Activated CD4-positive, alpha-beta T cell treated with anti-CD3 and anti-CD28 coated beads for 36 hours (primary cell): ENCODE results near the gene KIF21B. TPM values are rescaled to one million over a fixed set of nuclear protein-coding genes. Genes with fewer than 3 reads are reported as not detected.

ENCODE experiments used
- ATAC-seq: fragments of 200-7000 bp; cut with Tn5 transposase; one replicate; pipeline ENCODE4 v1.10.0; 2021; ENCODE audit warnings: mild to moderate bottlenecking, moderate library complexity
- CTCF ChIA-PET: fragments of 350-600 bp; sonication (Branson Sonifier 250); formaldehyde crosslinking; loops from one replicate; lab custom pipeline; 2021; ENCODE audit warnings: antibody characterized with exemption; lab: Charles Lee
- POLR2A ChIA-PET: fragments of 350-600 bp; sonication (Branson Sonifier 250); formaldehyde crosslinking; loops from one replicate; lab custom pipeline; 2021; ENCODE audit warnings: antibody characterized with exemption, inconsistent platforms; lab: Charles Lee
- DNase-seq: peaks from one replicate; pipeline ENCODE4 v3.0.0-alpha.2; 2020
- H3K27ac Mint-ChIP-seq: one replicate; pipeline ENCODE4 v1.8.0; 2021; ENCODE audit warnings: mixed read lengths
- H3K27me3 Mint-ChIP-seq: one replicate; pipeline ENCODE4 v1.8.0; 2021; ENCODE audit warnings: mixed read lengths
- H3K36me3 Mint-ChIP-seq: one replicate; pipeline ENCODE4 v1.8.0; 2021; ENCODE audit warnings: low read depth, mixed read lengths
- H3K4me1 Mint-ChIP-seq: one replicate; pipeline ENCODE4 v1.8.0; 2021; ENCODE audit warnings: mixed read lengths
- H3K4me3 Mint-ChIP-seq: one replicate; pipeline ENCODE4 v1.8.0; 2021; ENCODE audit warnings: mild to moderate bottlenecking, moderate library complexity, mixed read lengths
- H3K9me3 Mint-ChIP-seq: one replicate; pipeline ENCODE4 v1.8.0; 2021; ENCODE audit warnings: low read depth, mixed read lengths
- intact Hi-C, 2 experiments: fragments of 100-400 bp; cut with DNase I in 1 of 2; cut with micrococcal nuclease in 1 of 2; formaldehyde crosslinking; loops; one replicate each; pipeline versions ENCODE4 v1.14.2 to v1.15.1; 2022 to 2024; cut with DNase I, micrococcal nuclease
- total RNA-seq, 2 experiments: library from RNA; stranded (reverse); gene quantifications; one replicate each; pipeline ENCODE4 v1.2.3, GENCODE V29; 2021

KIF21B gene
- total RNA-seq, 2 experiments from 2014 or later, result 62.8 to 67.1 TPM

DNA sequence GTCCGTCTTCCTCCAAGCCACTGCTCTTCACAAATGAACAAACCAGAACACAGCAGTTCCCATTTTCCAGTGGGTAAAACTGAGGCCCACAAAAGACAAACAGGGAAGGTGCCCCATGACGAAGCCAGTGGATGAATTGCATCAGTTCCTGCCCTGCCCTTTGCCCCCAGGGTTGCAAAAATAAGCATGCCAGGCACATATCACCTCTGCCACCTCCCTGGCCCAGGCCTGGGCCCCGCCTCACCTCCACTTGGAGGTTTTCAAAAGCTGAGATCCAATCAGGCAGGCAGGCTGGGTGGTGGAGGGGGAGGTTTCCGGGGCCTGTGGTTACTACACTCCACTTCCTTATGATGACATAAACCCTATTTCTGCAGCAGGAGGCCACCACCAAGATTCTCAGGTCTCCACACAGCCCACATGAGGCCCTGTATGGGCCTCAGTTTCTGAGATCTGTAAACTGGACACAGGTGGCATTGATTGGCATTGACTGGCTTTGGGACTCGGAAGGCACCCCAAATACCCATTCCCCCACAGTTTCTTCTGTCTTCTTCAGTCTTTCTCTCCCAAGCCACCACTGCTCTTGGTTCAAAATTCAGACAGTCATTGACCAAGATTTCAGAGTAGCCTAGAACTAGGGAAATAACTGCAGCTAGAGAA lies 4.1 kb downstream of the KIF21B start:
- H3K9me3 Mint-ChIP-seq, result no peaks in the 10 kb centered on the region
- H3K27me3 Mint-ChIP-seq, result no peaks in the 10 kb centered on the region
- DNase-seq (peak; percentile 96), ATAC-seq (peak; percentile 75)
- POLR2A ChIA-PET, result interaction anchor here (0.6 kb wide), 1 partner anchor 397 kb away, joined by 3 read pairs; no protein-coding TSS in a partner anchor
- intact Hi-C loops, result loop anchor here in 1 of 2 experiments (1.0 to 10.0 kb wide), 7 partner anchors 135 to 935 kb away; partner anchors contain the start of genes CSRP1, IPO9, KIF14 and TIMM17A
- H3K4me1 Mint-ChIP-seq, result peaks cover 78% of the 10 kb centered on the region
- peak overlapping the region; percentile 99 for H3K27ac Mint-ChIP-seq
- H3K36me3 Mint-ChIP-seq, result peaks cover 18% of the 10 kb centered on the region
- CTCF ChIA-PET, result interaction anchor here (0.5 to 1.9 kb wide), 18 partner anchors 10 to 395 kb away, joined by 3 to 12 read pairs (median 4); no protein-coding TSS in a partner anchor
- H3K4me3 Mint-ChIP-seq, result peak overlapping the region; percentile 99

DNA sequence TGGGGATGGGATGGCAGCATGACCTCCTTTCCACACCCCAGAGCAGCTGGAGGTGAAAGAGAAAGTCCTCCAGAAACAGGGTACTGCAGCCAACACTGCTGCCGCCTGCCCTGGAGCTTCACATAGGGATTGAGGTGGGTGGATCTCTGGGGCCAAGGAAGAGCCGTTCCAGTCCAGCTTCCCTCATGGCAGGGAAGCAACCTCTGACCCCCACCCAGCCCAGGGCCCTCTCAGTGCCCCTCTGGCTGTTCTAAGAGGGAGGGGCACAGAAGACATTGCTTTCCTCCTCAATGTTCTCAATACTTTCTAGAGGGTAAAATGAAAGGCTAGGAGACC lies 5.7 kb downstream of the KIF21B start:
- Mint-ChIP-seq H3K4me1 (peaks cover 88% of the 10 kb centered on the region), H3K27me3 (no peaks in the 10 kb centered on the region), H3K9me3 (no peaks in the 10 kb centered on the region), H3K4me3 (peak overlapping the region; percentile 99), H3K27ac (peak overlapping the region; percentile 99), H3K36me3 (peaks cover 19% of the 10 kb centered on the region)
- intact Hi-C loops, result loop anchor here in 1 of 2 experiments (2.0 to 10.0 kb wide), 4 partner anchors 153 to 937 kb away; partner anchors contain the start of genes CSRP1, IPO9 and TIMM17A
- CTCF ChIA-PET, result interaction anchor here (0.7 to 1.8 kb wide), 3 partner anchors 38 to 878 kb away, joined by 3 to 7 read pairs (median 4); no protein-coding TSS in a partner anchor
- ATAC-seq (no peak), DNase-seq (no peak)
- POLR2A ChIA-PET, result no interaction called here

DNA sequence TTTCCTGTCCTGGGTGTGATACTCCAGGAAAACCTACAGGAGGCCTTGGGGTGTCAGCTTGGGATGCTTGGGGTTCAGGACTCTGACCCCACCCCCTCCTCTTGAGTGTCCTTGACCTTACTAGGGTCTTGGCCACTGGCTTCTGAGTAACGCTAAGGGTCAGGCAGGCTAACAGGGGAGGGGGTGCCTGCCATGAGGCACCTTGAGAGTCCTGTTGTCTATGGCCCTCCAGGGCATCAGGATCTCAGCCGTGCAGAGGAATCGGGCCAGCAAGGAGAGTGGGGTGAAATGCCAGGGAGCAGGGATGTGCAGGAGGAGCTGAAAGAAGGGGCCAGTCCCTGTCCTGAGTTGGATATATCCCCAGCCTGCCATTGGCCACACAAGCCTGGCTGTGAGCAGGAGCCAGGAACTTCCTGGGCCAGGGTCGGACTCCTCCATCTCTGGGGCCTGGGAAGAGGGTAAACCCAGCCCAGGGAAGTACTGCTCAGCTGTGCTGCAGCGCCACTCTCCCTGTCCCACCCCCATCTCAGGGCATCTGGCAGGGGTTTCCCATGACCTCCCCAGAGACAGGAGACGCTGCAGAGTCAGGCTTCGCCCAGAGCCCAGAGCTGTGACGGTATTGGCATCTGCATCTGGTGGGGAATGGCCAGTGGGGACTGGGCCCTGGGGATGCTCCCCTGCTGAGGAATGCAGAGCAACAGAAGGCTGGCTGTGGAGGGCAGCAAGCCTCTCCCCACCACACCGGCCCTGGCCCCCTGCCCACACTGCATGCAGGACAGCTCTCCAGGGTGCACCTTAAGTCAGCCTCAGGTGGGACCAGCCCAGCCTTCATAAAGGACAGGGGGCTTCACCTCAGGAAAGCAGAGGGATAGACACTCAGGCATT lies 6.3 kb downstream of the KIF21B start:
- POLR2A ChIA-PET, result no interaction called here
- no peaks in the 10 kb centered on the region for H3K9me3 Mint-ChIP-seq
- no peaks in the 10 kb centered on the region for H3K27me3 Mint-ChIP-seq
- CTCF ChIA-PET, result interaction anchor here (0.5 to 2.8 kb wide), 8 partner anchors 9 to 879 kb away, joined by 3 to 18 read pairs (median 6); no protein-coding TSS in a partner anchor
- no peak overlapping the region for H3K4me3 Mint-ChIP-seq
- H3K4me1 Mint-ChIP-seq, result peaks cover 94% of the 10 kb centered on the region
- intact Hi-C loops, result loop anchor here in 1 of 2 experiments (5.0 to 10.0 kb wide), 2 partner anchors 490 to 938 kb away; partner anchors contain the start of genes CSRP1 and TIMM17A
- peak overlapping the region; percentile 99 for H3K27ac Mint-ChIP-seq
- DNase-seq (peak; percentile 37), ATAC-seq (no peak)
- H3K36me3 Mint-ChIP-seq, result peaks cover 13% of the 10 kb centered on the region

DNA sequence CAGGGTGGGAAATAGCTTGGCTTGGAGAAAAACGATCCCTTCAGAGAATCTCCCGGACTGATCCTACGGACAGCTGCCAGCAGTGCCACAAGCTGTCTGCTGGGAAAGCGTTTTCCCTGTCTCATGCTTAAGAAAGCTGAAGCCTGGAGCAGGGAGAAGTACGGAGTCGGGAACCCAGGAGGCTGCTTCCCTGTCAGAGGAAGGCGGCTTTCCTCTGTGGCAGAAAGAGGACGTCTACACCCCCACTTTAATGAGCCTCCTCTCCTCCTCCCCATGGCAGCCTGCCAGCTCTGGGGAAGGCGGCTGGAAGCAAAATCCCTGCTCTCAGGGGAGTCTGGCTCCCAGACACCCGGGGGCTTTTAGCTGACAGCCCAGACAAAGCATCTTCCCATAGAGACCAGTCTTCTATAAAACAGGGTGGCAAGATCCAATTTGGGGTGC lies 7.3 kb downstream of the KIF21B start:
- intact Hi-C loops, result loop anchor here in 1 of 2 experiments (5.0 to 10.0 kb wide), 2 partner anchors 491 to 939 kb away; partner anchors contain the start of genes CSRP1 and TIMM17A
- CTCF ChIA-PET, result interaction anchor here (0.7 to 2.8 kb wide), 8 partner anchors 10 to 127 kb away, joined by 3 to 23 read pairs (median 10); no protein-coding TSS in a partner anchor
- no peak for DNase-seq
- H3K9me3 Mint-ChIP-seq, result no peaks in the 10 kb centered on the region
- H3K4me1 Mint-ChIP-seq, result peaks cover 94% of the 10 kb centered on the region
- H3K27ac Mint-ChIP-seq, result peak overlapping the region; percentile 99
- H3K4me3 Mint-ChIP-seq, result peak overlapping the region; percentile 51
- H3K36me3 Mint-ChIP-seq, result peaks cover 12% of the 10 kb centered on the region
- H3K27me3 Mint-ChIP-seq, result no peaks in the 10 kb centered on the region
- ATAC-seq, result no peak
- POLR2A ChIA-PET, result interaction anchor here (0.9 kb wide), 1 partner anchor 8 kb away, joined by 4 read pairs; no protein-coding TSS in a partner anchor

DNA sequence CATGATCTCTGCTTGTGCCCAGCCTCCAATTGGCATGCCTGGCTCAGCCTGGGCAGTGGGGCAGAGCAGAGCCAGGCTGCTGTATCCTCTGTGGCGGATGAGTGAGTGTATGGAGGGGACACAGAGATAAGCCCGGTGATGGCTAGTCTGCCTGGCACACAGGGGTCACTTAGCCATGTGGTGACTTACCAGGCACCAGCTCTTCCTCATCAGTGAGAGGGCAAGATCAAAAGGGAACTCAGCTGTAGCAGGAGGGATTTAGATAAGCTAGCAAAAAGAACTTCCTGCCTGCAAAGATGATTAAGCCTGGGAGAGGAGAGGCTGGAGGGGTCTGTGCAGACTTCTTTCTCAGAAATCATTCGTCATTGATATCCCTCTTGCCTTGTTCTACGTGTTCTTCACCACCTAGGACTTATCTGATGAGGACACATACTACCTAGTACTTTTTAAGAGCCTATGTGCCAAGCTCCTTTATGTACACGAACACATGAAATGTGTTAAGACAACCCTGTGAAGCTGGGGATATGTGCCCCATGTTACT lies 7.9 kb downstream of the KIF21B start:
- DNase-seq, result peak; percentile 48
- POLR2A ChIA-PET, result interaction anchor here (0.6 to 0.9 kb wide), 2 partner anchors 8 to 1346 kb away, joined by 3 to 4 read pairs; no protein-coding TSS in a partner anchor

DNA sequence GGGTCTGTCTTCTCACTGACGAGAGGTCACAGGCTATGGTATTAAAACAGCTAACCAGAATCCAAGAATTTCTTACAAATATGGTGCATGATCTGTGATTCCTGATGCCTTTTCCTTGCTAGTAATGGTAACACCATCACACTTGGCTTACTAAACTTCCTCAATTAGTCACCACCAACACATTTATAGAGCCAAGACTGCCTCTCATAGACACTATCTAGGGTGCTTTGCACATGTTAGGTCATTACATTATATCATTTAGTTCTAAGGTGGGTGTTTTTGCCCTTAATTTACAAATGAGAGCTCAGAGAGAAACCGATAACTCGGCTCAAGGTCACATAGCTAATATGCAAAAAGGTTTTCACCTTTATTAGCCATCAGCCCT lies 8.7 kb downstream of the KIF21B start:
- H3K27me3 Mint-ChIP-seq, result no peaks in the 10 kb centered on the region
- CTCF ChIA-PET, result interaction anchor here (0.9 to 2.8 kb wide), 8 partner anchors 9 to 42 kb away, joined by 3 to 23 read pairs (median 8); partner anchors contain the start of gene KIF21B
- peaks cover 87% of the 10 kb centered on the region for H3K4me1 Mint-ChIP-seq
- ATAC-seq, result no peak
- intact Hi-C loops, result loop anchor here in 1 of 2 experiments (5.0 to 10.0 kb wide), 2 partner anchors 492 to 940 kb away; partner anchors contain the start of genes CSRP1 and TIMM17A
- H3K36me3 Mint-ChIP-seq, result peaks cover 12% of the 10 kb centered on the region
- DNase-seq, result no peak
- POLR2A ChIA-PET, result no interaction called here
- H3K4me3 Mint-ChIP-seq, result no peak overlapping the region
- no peaks in the 10 kb centered on the region for H3K9me3 Mint-ChIP-seq
- H3K27ac Mint-ChIP-seq, result peak overlapping the region; percentile 99

More for the DNA sequence above, 7.9 kb downstream of the KIF21B start:
- intact Hi-C loops, result loop anchor here in 1 of 2 experiments (5.0 to 10.0 kb wide), 2 partner anchors 492 to 939 kb away; partner anchors contain the start of genes CSRP1 and TIMM17A
- Mint-ChIP-seq H3K9me3 (no peaks in the 10 kb centered on the region), H3K4me3 (peak overlapping the region; percentile 51), H3K36me3 (peaks cover 12% of the 10 kb centered on the region), H3K4me1 (peaks cover 92% of the 10 kb centered on the region), H3K27me3 (no peaks in the 10 kb centered on the region), H3K27ac (peak overlapping the region; percentile 99)
- CTCF ChIA-PET, result interaction anchor here (0.6 to 2.8 kb wide), 11 partner anchors 8 to 542 kb away, joined by 3 to 23 read pairs (median 4); partner anchors contain the start of gene KIF21B
- peak; percentile 57 for ATAC-seq

DNA sequence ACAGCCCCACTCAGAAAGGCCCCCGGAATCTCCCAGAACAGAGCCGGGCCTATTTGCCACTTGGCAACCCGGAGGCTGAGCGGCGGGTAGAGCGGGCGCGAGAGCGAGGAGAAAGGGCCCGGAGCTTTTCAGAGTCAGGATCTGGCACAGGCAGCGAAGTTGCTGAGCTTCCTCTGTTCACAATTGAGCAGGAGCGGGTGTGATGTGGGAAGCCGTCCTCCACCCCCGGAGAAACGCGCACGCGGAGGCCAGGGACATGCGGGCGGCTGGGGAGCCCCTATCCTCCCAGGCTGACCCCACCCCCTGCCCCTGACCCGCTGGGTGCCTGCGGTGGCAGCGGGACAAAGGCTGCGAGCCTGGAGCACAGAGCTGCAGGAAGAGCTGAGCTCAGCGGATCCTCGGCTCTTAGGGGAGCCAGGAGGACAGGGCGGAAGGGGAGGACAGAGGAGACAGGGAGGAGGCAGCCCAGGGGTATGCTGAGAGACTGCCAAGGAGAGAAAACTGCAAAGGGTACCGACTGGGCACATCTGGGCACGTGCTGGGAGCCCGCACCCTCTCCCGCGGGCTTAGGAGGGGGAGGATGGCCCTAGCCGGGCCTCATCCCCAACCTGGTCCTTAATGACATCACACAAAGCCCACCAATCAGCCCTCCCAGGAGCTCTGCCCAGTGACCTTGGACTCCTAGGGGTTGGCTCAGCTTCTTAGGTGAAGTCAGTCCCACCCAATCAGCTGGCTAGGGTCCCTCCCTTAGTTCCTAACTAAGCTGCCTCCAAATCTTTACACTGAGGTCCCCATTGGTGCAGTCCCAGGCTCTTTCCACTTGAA lies 9.3 kb downstream of the KIF21B start:
- CTCF ChIA-PET, result interaction anchor here (0.7 to 2.8 kb wide), 11 partner anchors 10 to 596 kb away, joined by 3 to 23 read pairs (median 4); partner anchors contain the start of gene KIF21B
- peaks cover 13% of the 10 kb centered on the region for H3K36me3 Mint-ChIP-seq
- intact Hi-C loops, result loop anchor here in 1 of 2 experiments (10.0 kb wide), 1 partner anchor 941 kb away; the partner anchor contains the start of gene TIMM17A

DNA sequence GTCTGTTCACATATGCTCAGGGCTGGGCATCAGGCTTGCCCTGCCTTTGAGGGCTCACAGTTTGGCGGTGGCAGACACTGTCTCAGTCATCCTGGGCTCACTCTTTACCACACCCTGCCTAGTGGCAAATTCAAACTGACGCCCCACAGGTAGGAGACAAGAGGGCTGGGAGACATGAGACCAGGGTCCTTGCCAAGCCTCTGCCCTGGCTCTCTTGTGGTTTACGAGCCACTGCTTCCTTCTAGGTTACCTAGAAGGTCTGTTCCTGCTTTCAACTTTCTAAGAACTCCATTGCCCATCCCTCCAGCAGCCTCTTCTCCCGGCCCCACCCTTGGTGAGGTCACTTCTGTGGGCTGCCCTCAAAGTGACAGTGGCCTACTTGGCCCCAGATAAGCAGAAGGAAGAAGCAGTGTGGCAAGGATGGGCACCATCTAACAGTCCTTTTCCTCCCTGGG lies 10.5 kb downstream of the KIF21B start:
- Mint-ChIP-seq H3K4me3 (no peak overlapping the region), H3K9me3 (no peaks in the 10 kb centered on the region), H3K4me1 (peaks cover 79% of the 10 kb centered on the region), H3K36me3 (peaks cover 6% of the 10 kb centered on the region), H3K27me3 (no peaks in the 10 kb centered on the region), H3K27ac (peak overlapping the region; percentile 60)
- intact Hi-C loops, result loop anchor here in 1 of 2 experiments (10.0 kb wide), 1 partner anchor 942 kb away; the partner anchor contains the start of gene TIMM17A
- peak; percentile 20 for ATAC-seq
- ChIA-PET POLR2A (no interaction called here), CTCF (interaction anchor here (0.8 to 2.5 kb wide), 5 partner anchors 12 to 42 kb away, joined by 3 to 15 read pairs (median 3); partner anchors contain the start of gene KIF21B)
- no peak for DNase-seq

More for the DNA sequence above, 9.3 kb downstream of the KIF21B start:
- Mint-ChIP-seq H3K4me3 (no peak overlapping the region), H3K4me1 (peaks cover 86% of the 10 kb centered on the region), H3K9me3 (no peaks in the 10 kb centered on the region), H3K27ac (peak overlapping the region; percentile 99), H3K27me3 (no peaks in the 10 kb centered on the region)
- POLR2A ChIA-PET, result no interaction called here
- ATAC-seq (no peak), DNase-seq (no peak)

DNA sequence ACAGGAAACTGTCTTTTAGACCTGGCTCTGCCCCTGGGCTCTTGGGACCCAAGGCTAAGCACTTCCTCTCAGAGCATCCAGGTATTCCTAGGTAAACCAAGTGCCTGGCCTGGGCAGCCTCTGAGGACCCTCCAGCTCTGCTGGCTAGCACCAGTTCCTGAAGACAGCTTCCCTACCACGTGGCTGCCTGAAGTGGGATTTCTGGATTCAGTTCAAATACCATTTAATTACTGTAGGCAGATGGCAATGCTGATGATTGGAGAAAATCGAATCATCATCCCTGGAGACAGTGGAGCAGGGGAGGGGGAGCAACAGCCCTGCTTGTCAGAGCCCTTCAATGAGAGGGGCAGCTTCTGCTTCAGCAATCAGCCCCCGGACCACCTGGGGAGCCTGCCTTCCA lies 11.9 kb downstream of the KIF21B start:
- peaks cover 65% of the 10 kb centered on the region for H3K4me1 Mint-ChIP-seq
- ATAC-seq, result no peak
- no peak overlapping the region for H3K27ac Mint-ChIP-seq
- no peak for DNase-seq
- H3K4me3 Mint-ChIP-seq, result no peak overlapping the region
- no peaks in the 10 kb centered on the region for H3K27me3 Mint-ChIP-seq
- ChIA-PET POLR2A (no interaction called here), CTCF (interaction anchor here (0.6 to 2.4 kb wide), 4 partner anchors 9 to 897 kb away, joined by 3 to 5 read pairs (median 3); no protein-coding TSS in a partner anchor)
- H3K36me3 Mint-ChIP-seq, result peaks cover 4% of the 10 kb centered on the region
- no peaks in the 10 kb centered on the region for H3K9me3 Mint-ChIP-seq
- intact Hi-C loops, result loop anchor here in 1 of 2 experiments (10.0 kb wide), 1 partner anchor 943 kb away; the partner anchor contains the start of gene TIMM17A
